GM12865 (cell line): ENCODE results near the gene PI4K2B.
A peak's percentile ranks its signal among the peaks of the same experiment; 100 is the strongest.

ENCODE experiments used
- DNase-seq: peaks from one replicate; pipeline ENCODE4 v3.0.0; 2010; ENCODE audit warnings: low read depth
- H3K4me3 ChIP-seq: 2 replicates; pipeline ENCODE4 v1.5.1; 2011; ENCODE audit warnings: mild to moderate bottlenecking, low read depth, low read length, control low read depth
- TF ChIP-seq, protein P1 (sequence below): IDR thresholded peaks from 2 replicates; pipeline ENCODE4 v1.5.1; 2011; ENCODE audit warnings: low read length, control low read depth, low read depth, inconsistent platforms; ENCODE audit not compliant: insufficient read depth; ENCODE audit errors: missing control alignments

Gene PI4K2B

DNA sequence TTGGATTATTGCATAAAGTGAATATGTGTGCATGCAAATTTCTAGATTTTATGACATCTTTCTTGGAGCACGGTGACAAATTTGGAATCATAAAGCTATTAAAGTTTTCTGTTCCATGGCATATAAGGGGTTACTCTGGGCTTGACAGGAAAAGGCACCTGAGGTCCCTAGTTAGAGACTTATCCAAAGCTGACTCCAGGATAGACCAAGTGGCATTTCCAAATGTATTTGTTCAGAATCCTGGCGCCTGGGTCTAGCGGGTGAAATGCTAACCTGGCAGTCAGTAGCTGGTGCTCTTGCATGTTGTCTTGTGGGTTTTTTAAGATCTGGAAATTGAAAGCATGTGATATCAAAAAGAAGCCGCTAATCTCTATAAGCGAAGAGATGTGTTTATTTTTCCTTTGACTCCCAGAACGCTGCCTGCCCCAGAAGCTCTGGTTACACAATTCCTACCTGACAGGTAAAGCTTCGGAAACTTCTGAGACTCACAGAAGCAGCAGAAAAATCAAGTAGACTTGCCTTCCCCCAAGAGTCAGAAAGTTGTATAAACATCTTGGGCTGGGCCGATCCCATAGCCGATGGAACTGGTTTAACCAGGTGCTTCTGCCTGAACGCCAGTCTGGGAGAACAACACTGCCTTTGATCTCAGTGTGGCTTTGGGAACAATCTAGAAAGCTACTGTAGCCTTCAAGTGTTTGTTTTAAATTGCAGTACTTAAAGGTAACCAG, 65.8 kb downstream of the PI4K2B start:
- DNase-seq, result no peak
- H3K4me3 ChIP-seq, result no peak overlapping the region
- TF ChIP-seq, protein P1, sequence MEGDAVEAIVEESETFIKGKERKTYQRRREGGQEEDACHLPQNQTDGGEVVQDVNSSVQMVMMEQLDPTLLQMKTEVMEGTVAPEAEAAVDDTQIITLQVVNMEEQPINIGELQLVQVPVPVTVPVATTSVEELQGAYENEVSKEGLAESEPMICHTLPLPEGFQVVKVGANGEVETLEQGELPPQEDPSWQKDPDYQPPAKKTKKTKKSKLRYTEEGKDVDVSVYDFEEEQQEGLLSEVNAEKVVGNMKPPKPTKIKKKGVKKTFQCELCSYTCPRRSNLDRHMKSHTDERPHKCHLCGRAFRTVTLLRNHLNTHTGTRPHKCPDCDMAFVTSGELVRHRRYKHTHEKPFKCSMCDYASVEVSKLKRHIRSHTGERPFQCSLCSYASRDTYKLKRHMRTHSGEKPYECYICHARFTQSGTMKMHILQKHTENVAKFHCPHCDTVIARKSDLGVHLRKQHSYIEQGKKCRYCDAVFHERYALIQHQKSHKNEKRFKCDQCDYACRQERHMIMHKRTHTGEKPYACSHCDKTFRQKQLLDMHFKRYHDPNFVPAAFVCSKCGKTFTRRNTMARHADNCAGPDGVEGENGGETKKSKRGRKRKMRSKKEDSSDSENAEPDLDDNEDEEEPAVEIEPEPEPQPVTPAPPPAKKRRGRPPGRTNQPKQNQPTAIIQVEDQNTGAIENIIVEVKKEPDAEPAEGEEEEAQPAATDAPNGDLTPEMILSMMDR, result no peak

DNA sequence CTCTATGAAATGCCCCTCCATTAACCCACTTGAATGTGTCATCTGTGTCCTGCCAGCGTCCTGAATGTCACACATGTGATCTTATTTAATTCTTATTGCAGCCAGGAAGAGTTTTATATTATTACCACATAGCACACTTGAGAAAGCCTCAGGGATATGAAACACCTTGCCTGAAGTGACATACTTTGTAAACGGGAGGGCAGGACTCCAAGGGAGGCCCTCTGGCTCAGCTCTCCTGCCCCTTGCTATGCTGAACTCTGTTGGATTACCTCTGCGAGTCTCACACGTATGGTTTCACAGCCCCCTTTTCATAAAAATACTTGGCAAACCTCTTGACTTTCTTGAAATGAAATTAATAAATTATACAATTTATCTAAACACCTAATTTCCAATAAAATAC, 67.6 kb downstream of the PI4K2B start:
- TF ChIP-seq, protein P1, result no peak
- H3K4me3 ChIP-seq, result no peak overlapping the region
- DNase-seq, result no peak

GRCh38 chr4:25302626-25303025, 68.8 kb downstream of the PI4K2B start:
- TF ChIP-seq, protein P1, result no peak
- DNase-seq, result no peak

GRCh38 chr4:25303578-25303977, 69.7 kb downstream of the PI4K2B start:
- no peak for DNase-seq
- TF ChIP-seq, protein P1, result no peak
- no peak overlapping the region for H3K4me3 ChIP-seq

More at GRCh38 chr4:25302626-25303025, 68.8 kb downstream of the PI4K2B start:
- no peak overlapping the region for H3K4me3 ChIP-seq

- TF ChIP-seq, protein P1, result no peak
- H3K4me3 ChIP-seq, result no peak overlapping the region
- no peak for DNase-seq
Measured at GRCh38 chr4:25306518-25307057, 72.8 kb downstream of the PI4K2B start.

DNA sequence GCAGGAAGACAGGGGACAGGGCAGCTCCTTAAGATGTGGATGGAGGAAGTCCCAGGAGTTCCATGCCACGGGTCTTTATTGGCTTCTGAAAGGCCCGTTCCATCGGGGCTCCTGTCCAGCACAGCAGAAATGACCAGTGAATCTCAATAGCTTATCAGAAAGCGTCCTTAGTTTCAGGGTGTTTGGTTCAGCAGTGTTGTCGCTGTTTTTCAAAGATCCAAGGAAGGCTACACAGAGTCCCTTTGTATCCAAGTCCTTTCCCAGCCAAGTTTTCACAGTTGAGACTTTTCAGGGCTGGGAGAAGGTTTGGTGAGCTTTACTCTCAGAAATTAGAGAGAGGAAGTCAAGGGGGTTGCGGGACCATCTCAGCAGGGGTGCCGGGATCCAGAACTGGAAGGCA, 73.8 kb downstream of the PI4K2B start:
- TF ChIP-seq, protein P1, result no peak
- H3K4me3 ChIP-seq, result no peak overlapping the region
- no peak for DNase-seq

DNA sequence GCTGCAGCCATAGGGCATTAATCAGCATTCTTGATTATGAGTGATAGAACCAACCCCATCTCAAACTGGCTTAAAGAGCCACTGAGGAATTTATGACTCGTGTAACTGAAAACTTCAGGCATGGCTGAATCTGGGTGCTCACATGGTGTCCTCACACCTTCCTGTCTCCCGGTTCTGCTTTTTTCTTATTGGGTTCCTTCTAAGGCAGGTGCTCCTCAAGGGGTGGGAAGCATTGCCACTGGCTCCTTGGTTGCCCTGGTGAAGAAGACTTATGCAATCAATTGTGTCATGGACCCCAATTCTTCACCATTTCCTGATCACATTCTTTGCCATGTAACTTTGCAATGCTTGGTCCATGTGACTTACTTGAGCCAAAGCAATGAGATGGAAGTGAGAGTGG, 74.5 kb downstream of the PI4K2B start:
- no peak overlapping the region for H3K4me3 ChIP-seq
- peak; percentile 25 for DNase-seq
- TF ChIP-seq, protein P1, result no peak
